Small intestine (tissue), 7 donors: Measurements from ENCODE around the gene SKAP1. TPM values are rescaled to one million over a fixed set of nuclear protein-coding genes. Genes with fewer than 3 reads are reported as not detected.

Source experiments
- DNase-seq, 2 donors: peaks; one replicate each; pipeline versions ENCODE4 v3.0.0 to v3.0.0-alpha.2; 2013
- FAIRE-seq: peaks from 2 replicates; lab custom pipeline; 2012; peaks lifted over from hg19 to GRCh38; lab: Jason Lieb, UNC
- H3K27ac ChIP-seq, 3 donors: one replicate each; pipeline ENCODE4 v1.5.1; 2013; ENCODE audit warnings: low read length in 2 of 3, mild to moderate bottlenecking in 2 of 3, control low read depth in 1 of 3, inconsistent platforms in 1 of 3, low read depth in 1 of 3, moderate library complexity in 1 of 3
- H3K27me3 ChIP-seq, 3 donors: one replicate each; pipeline ENCODE4 v1.6.1; 2013; ENCODE audit warnings: low read length in 3 of 3, inconsistent platforms in 1 of 3; ENCODE audit not compliant: control insufficient read depth in 3 of 3, insufficient read depth in 3 of 3
- H3K36me3 ChIP-seq, 3 donors: one replicate each; pipeline ENCODE4 v1.6.1; 2013; ENCODE audit warnings: low read length in 3 of 3, inconsistent platforms in 1 of 3, low read depth in 1 of 3, mild to moderate bottlenecking in 1 of 3, moderate library complexity in 1 of 3; ENCODE audit not compliant: control insufficient read depth in 3 of 3, insufficient read depth in 2 of 3
- H3K4me1 ChIP-seq, 3 donors: one replicate each; pipeline ENCODE4 v1.6.1; 2013; ENCODE audit warnings: low read length in 2 of 3, inconsistent platforms in 1 of 3, low read depth in 1 of 3, mild to moderate bottlenecking in 1 of 3, moderate library complexity in 1 of 3; ENCODE audit not compliant: control insufficient read depth in 3 of 3, insufficient read depth in 2 of 3
- H3K4me3 ChIP-seq, 3 donors: one replicate each; pipeline ENCODE4 v1.5.1; 2013; ENCODE audit warnings: low read length in 3 of 3, control low read depth in 1 of 3, inconsistent platforms in 1 of 3, low read depth in 1 of 3, mild to moderate bottlenecking in 1 of 3, moderate library complexity in 1 of 3
- H3K9me3 ChIP-seq, 2 donors: one replicate each; pipeline ENCODE4 v1.6.1; 2013; ENCODE audit warnings: low read depth in 1 of 2, low read length in 1 of 2; ENCODE audit not compliant: control insufficient read depth in 2 of 2, insufficient read depth in 1 of 2
- WGBS, 3 donors: extraction: QIAGEN DNeasy Blood & Tissue Kit; methylation state at CpG; one replicate each; pipeline ENCODE4 v1.1.7; 2013; 5-methylcytosine and 5-hydroxymethylcytosine counted together
- polyA plus RNA-seq, 4 donors: library from polyadenylated mRNA; stranded (reverse) in 3 of 4; unstranded in 1 of 4; fragments of 200-250 nt in 3 of 4; fragments of 120-200 nt in 1 of 4; gene quantifications; one replicate each; pipeline versions ENCODE4 v1.2.1 to v1.2.3, GENCODE V29; 2013
- donor health status: healthy with polysubstance abuse.
- donor health status: control.
- donor health status: control.
- donor health status: Bipolar disorder and iron deficiency.
- donor health status: healthy.

The SKAP1 gene
- polyA plus RNA-seq, 4 donors: 1.8 to 8.1 (median 2.1) TPM

DNA sequence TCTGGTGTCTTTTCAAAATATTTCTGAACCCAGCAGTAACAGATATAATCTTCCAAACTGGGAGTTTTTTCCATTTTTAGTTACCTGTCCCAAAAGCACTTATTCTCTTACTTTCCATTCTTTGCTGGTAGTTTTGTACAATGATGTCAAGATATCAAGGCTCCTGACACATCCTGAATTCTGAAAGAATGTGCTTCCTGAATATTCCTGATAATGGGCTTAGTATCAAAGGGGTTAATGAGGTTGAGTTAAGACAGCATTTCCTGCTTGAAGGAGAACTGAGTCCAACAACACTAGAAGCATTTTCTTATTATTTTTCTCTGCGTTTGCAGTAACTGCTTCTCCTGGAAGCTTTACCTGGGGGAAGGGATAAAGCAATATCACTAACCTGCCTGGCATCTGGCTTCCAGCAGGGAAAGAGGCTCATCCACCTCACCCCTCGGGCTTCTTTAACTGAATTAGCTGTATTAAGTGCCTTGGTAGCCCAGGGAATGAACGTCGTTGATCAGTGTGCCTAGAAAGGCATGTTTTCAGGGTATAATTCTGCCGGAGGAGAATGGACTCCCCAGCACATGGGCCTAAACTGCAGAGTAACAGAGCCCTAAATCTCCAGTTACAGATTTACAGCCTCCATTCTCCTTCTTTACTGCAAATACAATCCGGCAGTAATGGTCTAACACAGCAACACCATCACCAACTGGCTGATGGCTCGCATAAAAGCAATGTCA is 188.1 kb downstream of the SKAP1 start:
- no peak overlapping the region for H3K4me3 ChIP-seq
- FAIRE-seq (no peak), DNase-seq (no peak)
- peaks cover 0 to 42% (median 3%) of the 10 kb centered on the region in 3 donors for H3K4me1 ChIP-seq
- no peaks in the 10 kb centered on the region for H3K27me3 ChIP-seq
- no peaks in the 10 kb centered on the region for H3K9me3 ChIP-seq
- H3K27ac ChIP-seq: no peak overlapping the region
- 79 to 92% (median 81%) methylated on average over 7 of the region's 7 CpGs for WGBS, 3 donors
- H3K36me3 ChIP-seq: no peaks in the 10 kb centered on the region

DNA sequence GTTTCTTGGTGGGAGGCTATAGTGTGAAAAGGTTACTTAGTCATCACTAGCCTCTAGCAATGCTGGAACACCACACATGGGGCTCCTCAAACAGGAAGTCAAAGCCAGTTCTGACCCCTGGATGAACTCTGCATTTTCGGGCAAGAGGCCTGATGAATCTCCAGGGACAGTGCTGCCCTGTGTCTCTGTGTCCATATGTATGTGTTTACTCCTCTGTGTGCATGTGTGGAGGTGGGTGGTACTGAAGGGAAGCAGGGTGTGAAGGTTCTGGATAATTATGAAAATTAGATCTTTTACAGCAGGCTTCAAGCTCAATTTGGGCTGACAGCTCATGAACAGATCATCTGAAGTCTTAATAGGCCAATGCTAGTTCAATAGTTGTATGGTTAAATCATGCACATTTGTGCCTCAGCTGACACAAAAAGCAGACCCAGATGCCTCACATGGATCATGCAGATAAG is 188.9 kb downstream of the SKAP1 start:
- Histone ChIP-seq H3K36me3 (no peaks in the 10 kb centered on the region), H3K4me1 (peaks cover 0 to 42% (median 3%) of the 10 kb centered on the region in 3 donors), H3K4me3 (no peak overlapping the region), H3K27me3 (no peaks in the 10 kb centered on the region), H3K9me3 (no peaks in the 10 kb centered on the region), H3K27ac (peak overlapping the region in 1 of 3 donors; percentile 73)
- 26 to 71% (median 33%) methylated on average over 1 of the region's 1 CpG for WGBS, 3 donors
- FAIRE-seq: no peak
- peak in 1 of 2 donors; percentile 17 for DNase-seq

DNA sequence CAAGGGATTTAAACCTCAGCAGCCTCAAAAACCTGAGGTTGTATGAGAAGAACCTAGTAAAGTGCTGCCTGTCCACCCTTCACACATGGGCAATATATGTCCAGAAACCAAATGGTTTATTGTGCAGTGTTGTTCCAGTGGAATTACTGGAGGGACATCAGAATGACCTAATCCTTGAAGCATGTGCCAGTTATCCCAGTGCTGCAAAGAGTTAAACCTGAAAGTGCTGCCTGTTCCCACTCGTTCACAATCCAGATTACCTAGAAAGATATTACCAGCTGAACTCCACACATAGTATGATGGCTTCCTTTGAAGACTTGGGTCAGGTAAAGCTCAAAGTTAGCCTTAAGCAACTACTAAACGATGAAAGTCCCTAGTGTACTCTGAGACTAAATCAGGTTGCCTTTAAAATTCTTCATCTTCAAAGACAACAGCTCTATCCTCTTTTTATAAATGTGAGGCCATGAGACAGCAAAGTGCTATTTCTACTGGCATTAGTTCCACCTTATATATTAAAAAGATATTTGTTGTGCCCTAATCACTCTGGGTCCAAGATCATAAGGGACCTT is 189.4 kb downstream of the SKAP1 start:
- Histone ChIP-seq H3K4me3 (no peak overlapping the region), H3K27ac (peak overlapping the region in 1 of 3 donors; percentile 12), H3K4me1 (peaks cover 0 to 42% (median 3%) of the 10 kb centered on the region in 3 donors), H3K27me3 (no peaks in the 10 kb centered on the region), H3K9me3 (no peaks in the 10 kb centered on the region), H3K36me3 (no peaks in the 10 kb centered on the region)
- WGBS, 3 donors: 46 to 58% (median 53%) methylated on average over 2 of the region's 2 CpGs
- no peak for FAIRE-seq
- DNase-seq: no peak

DNA sequence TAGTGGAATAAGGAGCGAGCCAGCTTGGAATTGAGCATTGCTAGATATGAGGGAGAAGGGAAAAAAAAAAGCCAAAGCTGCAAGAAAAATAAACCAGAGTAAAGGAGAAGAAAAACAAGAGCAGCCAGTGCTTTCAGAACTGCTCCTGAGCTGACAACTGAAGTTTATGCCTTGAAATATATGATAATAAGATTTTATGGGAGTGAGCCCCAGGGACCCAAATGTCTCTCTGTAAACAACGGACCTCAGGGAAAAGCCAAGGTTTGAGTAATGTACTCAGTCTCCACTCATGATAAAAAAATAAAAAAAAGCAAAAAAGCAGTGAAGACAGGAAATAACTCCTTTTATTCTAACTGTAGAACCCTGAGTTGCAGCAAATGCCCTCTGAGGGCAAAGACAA is 189.9 kb downstream of the SKAP1 start:
- DNase-seq (no peak), FAIRE-seq (no peak)
- Histone ChIP-seq H3K27me3 (no peaks in the 10 kb centered on the region), H3K36me3 (no peaks in the 10 kb centered on the region), H3K9me3 (no peaks in the 10 kb centered on the region), H3K27ac (peak overlapping the region in 1 of 3 donors; percentile 12), H3K4me1 (peaks cover 0 to 42% (median 3%) of the 10 kb centered on the region in 3 donors), H3K4me3 (no peak overlapping the region)
- WGBS, 3 donors: 74 to 83% (median 77%) methylated on average over 2 of the region's 2 CpGs

DNA sequence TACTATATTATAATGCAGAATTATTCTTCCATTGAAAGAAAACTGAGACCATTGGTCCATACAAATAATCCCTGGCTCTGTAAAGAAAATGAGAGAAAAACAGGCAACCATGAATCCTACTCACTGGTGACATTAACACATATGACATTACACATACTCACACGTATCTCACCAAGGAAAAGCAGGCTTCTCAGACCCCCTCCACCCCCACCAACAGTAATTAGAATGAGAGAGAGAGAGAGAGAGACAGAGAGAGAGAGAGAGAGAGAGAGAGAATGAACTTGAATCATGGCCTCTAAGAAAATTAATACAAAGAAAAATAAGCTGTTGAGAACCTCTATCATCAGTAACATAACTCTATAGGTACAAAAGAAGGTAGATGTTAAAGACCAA is 190.4 kb downstream of the SKAP1 start:
- DNase-seq: no peak
- no peaks in the 10 kb centered on the region for H3K27me3 ChIP-seq
- H3K4me3 ChIP-seq: no peak overlapping the region
- no peaks in the 10 kb centered on the region for H3K36me3 ChIP-seq
- FAIRE-seq: no peak
- 54 to 76% (median 67%) methylated on average over 1 of the region's 1 CpG for WGBS, 3 donors
- H3K27ac ChIP-seq: no peak overlapping the region
- H3K9me3 ChIP-seq: no peaks in the 10 kb centered on the region
- H3K4me1 ChIP-seq: peaks cover 0 to 37% (median 3%) of the 10 kb centered on the region in 3 donors

DNA sequence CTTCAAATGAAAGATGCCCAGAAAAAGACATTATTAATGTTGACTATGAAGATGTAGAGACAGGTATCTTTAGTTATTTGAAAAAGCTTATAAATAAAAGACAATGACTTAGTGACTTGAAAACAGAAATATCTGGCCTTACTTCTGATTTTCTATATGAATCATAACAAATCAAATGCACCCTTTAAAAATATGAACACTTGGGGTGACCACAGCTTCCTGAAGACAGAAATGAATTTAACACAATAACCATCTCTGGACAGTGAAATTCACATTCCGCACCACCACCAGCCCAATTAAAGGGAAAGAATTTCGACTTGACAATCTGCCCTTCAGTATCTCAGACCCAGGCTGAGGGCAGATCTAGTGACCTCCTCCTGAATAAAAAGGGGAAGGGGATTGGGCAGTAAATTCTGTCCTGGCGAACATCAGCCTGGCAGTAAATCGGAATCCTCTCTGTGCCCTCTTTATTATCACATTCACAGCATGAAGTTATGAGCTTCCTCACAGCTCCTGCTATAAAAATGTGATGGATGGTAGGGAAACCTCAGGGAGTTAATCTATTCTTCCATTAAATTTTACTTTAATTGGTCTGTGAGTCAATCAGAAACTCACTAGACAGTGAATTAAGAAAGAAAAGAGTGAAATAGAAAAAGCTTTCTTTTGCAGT is 190.9 kb downstream of the SKAP1 start:
- FAIRE-seq: no peak
- DNase-seq: no peak
- Histone ChIP-seq H3K4me3 (no peak overlapping the region), H3K27ac (no peak overlapping the region), H3K36me3 (no peaks in the 10 kb centered on the region), H3K9me3 (no peaks in the 10 kb centered on the region), H3K4me1 (peaks cover 0 to 32% (median 3%) of the 10 kb centered on the region in 3 donors), H3K27me3 (no peaks in the 10 kb centered on the region)
- WGBS, 3 donors: 78 to 83% (median 79%) methylated on average over 4 of the region's 4 CpGs

DNA sequence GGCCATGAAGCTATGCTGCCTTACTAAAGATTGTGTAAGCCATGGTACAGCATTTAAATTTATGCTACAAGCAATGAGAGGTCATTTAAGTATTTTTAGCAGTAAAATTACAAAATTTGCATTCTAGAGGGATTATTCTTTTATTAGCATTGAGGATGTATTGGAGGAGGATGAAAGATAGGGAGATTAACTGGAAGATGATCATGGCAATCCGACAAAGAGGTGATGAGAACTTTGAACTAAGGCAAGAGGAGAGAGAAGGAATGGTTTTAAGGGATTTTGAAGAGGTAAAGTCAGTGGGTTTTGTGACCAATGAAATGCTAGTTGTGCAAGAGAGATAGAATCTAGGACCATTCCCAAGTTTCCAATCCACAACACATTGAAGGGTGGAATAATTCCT is 192.6 kb downstream of the SKAP1 start:
- H3K4me1 ChIP-seq: peaks cover 0 to 24% (median 3%) of the 10 kb centered on the region in 3 donors
- H3K36me3 ChIP-seq: no peaks in the 10 kb centered on the region

DNA sequence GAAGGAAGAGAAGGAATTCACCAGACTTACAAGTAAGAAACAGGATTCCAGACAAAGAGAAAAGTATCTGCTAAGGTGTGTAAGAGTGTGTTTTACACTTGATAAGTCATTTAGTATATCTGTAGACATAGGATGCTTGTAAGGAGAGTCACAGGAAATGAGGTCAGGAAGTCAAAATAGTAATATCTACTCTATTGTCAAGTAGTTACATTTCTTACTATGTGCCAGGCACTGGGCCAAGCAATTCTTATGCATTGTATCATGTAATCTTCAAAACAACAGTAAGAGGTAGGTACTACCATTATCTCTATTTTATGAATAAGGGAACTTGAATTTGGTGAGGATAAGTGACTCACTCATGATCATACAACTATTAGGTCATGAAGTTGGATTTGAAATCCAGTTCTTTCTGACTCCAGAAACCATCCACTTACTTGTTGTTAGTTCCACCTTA is 193.3 kb downstream of the SKAP1 start:
- FAIRE-seq (no peak), DNase-seq (no peak)
- H3K27me3 ChIP-seq: no peaks in the 10 kb centered on the region
- H3K9me3 ChIP-seq: no peaks in the 10 kb centered on the region
- H3K4me1 ChIP-seq: peaks cover 0 to 16% (median 3%) of the 10 kb centered on the region in 3 donors
- H3K27ac ChIP-seq: no peak overlapping the region
- H3K4me3 ChIP-seq: no peak overlapping the region
- no peaks in the 10 kb centered on the region for H3K36me3 ChIP-seq

More for the DNA sequence above, 192.6 kb downstream of the SKAP1 start:
- no peak for DNase-seq
- Histone ChIP-seq H3K27me3 (no peaks in the 10 kb centered on the region), H3K4me3 (no peak overlapping the region), H3K9me3 (no peaks in the 10 kb centered on the region), H3K27ac (no peak overlapping the region)
- FAIRE-seq: no peak
- 66 to 85% (median 82%) methylated on average over 1 of the region's 1 CpG for WGBS, 3 donors
